Measurements from ENCODE around the gene ORC4. TPM values are rescaled to one million over a fixed set of nuclear protein-coding genes. Genes with fewer than 3 reads are reported as not detected.

The ORC4 gene
- polyA plus RNA-seq, 1 donor (not counting 4 experiments of a cell fraction or from before 2014, with no cell fraction given), result 62.4 TPM

DNA sequence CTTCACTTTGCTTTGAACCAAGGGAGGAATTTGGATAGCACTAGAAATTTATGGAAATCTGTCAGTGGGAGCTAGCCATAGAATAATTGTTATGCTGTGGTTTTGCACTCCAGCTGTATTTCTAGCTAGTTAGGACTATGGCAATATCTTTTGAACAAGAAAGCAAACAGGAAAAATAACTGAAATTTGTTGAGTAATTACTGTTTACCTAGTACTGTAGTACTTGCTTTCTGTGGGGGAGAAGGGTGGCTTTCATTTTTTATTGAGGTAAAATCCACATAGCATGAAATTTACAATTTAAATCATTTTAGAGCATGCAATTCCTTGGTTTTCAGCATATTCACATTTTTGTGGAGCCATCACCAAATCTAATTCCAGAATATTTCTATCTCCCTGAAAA lies 28.7 kb upstream of the ORC4 start:
- Histone ChIP-seq H3K27me3 (ENCODE audit: control insufficient read depth, extremely low read depth, insufficient read depth, low read length) (no peaks in the 10 kb centered on the region), H3K4me3 (ENCODE audit: control insufficient read depth in 2 of 3, extremely low read depth in 1 of 3, insufficient read depth in 2 of 3, low read depth in 1 of 3, low read length in 3 of 3) (no peak overlapping the region), H3K36me3 (ENCODE audit: control insufficient read depth in 2 of 2, extremely low read depth in 1 of 2, insufficient read depth in 2 of 2, low read length in 2 of 2) (no peaks in the 10 kb centered on the region), H3K79me2 (ENCODE audit: control insufficient read depth, insufficient read depth, low read length) (no peaks in the 10 kb centered on the region), H4K20me1 (ENCODE audit: control insufficient read depth, extremely low read depth, insufficient read depth, low read length) (no peaks in the 10 kb centered on the region), H3K9me3 (ENCODE audit: control insufficient read depth, low read depth, low read length) (no peaks in the 10 kb centered on the region), H3K9me1 (ENCODE audit: control insufficient read depth, extremely low read depth, insufficient read depth, low read length) (no peaks in the 10 kb centered on the region), H3K4me2 (ENCODE audit: control insufficient read depth, extremely low read depth, insufficient read depth, low read depth, low read length) (no peak overlapping the region), H2AFZ (ENCODE audit: control insufficient read depth, low read length) (no peak overlapping the region), H3K9ac (ENCODE audit: control insufficient read depth, extremely low read depth, insufficient read depth, low read length) (no peak overlapping the region), H3K4me1 (ENCODE audit: control insufficient read depth, extremely low read depth, insufficient read depth, low read length) (no peaks in the 10 kb centered on the region), H3K27ac (ENCODE audit: control insufficient read depth, insufficient read depth, low read length) (no peak overlapping the region)
- dilution Hi-C loops (cut with MboI; ENCODE audit: extremely low pct_ligation_motif_present, low sequenced_read_pairs), result no loop called here
- DNase-seq (ENCODE audit: low read depth, low spot score) (no peak), FAIRE-seq (no peak)
- no peak for TF ChIP-seq EZH2 (IDR thresholded peaks at IDR 0.05; ENCODE audit: low read length)
- TF ChIP-seq, protein P1, sequence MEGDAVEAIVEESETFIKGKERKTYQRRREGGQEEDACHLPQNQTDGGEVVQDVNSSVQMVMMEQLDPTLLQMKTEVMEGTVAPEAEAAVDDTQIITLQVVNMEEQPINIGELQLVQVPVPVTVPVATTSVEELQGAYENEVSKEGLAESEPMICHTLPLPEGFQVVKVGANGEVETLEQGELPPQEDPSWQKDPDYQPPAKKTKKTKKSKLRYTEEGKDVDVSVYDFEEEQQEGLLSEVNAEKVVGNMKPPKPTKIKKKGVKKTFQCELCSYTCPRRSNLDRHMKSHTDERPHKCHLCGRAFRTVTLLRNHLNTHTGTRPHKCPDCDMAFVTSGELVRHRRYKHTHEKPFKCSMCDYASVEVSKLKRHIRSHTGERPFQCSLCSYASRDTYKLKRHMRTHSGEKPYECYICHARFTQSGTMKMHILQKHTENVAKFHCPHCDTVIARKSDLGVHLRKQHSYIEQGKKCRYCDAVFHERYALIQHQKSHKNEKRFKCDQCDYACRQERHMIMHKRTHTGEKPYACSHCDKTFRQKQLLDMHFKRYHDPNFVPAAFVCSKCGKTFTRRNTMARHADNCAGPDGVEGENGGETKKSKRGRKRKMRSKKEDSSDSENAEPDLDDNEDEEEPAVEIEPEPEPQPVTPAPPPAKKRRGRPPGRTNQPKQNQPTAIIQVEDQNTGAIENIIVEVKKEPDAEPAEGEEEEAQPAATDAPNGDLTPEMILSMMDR (optimal IDR thresholded peaks at IDR 0.05 in 1 of 3, IDR thresholded peaks at IDR 0.05 in 1 of 3, conservative IDR thresholded peaks at IDR 0.05 in 1 of 3; ENCODE audit: extremely low read depth in 1 of 3, insufficient read depth in 2 of 3, low read length in 3 of 3), result no peak

DNA sequence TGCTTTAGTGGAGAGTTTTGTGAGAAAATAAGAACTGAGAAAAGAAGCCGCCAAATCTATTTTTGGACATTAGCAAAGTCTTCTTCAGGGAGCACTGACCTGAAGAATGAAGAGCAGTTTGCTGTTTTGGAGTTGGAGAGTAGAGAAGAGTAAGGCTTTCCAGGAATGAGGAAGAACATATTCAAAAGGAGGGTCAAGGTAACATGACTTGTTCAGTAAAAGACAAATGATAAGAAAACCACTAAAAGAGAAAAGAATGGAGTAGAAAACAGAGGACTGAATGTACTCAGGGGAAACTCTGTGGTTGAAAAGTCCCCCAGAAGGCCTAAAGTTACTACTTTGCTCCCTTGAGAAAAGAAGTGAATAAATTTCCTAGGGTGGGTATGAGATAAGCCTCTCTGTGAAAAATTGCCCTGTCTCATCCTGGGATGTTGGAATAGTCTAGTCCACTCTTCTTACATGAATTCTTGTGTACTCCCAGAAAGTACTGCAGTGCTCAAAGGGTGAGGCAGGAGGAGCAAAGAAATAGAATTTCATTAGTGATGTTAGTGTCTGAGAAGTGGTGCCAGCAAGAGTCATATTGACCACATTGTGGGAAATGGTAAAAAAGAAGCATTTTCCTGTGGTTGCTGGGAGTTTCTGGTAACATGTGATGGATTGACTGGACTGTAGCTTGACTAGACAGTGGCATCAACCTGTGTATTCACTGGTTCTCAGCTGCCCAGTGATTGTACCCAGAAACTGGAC lies 28.1 kb upstream of the ORC4 start:
- Histone ChIP-seq H3K36me3 (ENCODE audit: control insufficient read depth in 2 of 2, extremely low read depth in 1 of 2, insufficient read depth in 2 of 2, low read length in 2 of 2) (no peaks in the 10 kb centered on the region), H3K27me3 (ENCODE audit: control insufficient read depth, extremely low read depth, insufficient read depth, low read length) (no peaks in the 10 kb centered on the region), H3K9me3 (ENCODE audit: control insufficient read depth, low read depth, low read length) (no peaks in the 10 kb centered on the region), H3K4me1 (ENCODE audit: control insufficient read depth, extremely low read depth, insufficient read depth, low read length) (no peaks in the 10 kb centered on the region), H3K9ac (ENCODE audit: control insufficient read depth, extremely low read depth, insufficient read depth, low read length) (no peak overlapping the region), H3K4me3 (ENCODE audit: control insufficient read depth in 2 of 3, extremely low read depth in 1 of 3, insufficient read depth in 2 of 3, low read depth in 1 of 3, low read length in 3 of 3) (no peak overlapping the region), H3K9me1 (ENCODE audit: control insufficient read depth, extremely low read depth, insufficient read depth, low read length) (no peaks in the 10 kb centered on the region), H4K20me1 (ENCODE audit: control insufficient read depth, extremely low read depth, insufficient read depth, low read length) (no peaks in the 10 kb centered on the region), H3K4me2 (ENCODE audit: control insufficient read depth, extremely low read depth, insufficient read depth, low read depth, low read length) (no peak overlapping the region), H3K27ac (ENCODE audit: control insufficient read depth, insufficient read depth, low read length) (no peak overlapping the region), H2AFZ (ENCODE audit: control insufficient read depth, low read length) (no peak overlapping the region), H3K79me2 (ENCODE audit: control insufficient read depth, insufficient read depth, low read length) (no peaks in the 10 kb centered on the region)
- FAIRE-seq, result no peak
- TF ChIP-seq EZH2 (IDR thresholded peaks at IDR 0.05; ENCODE audit: low read length), result no peak
- TF ChIP-seq, protein P1 (optimal IDR thresholded peaks at IDR 0.05 in 1 of 3, IDR thresholded peaks at IDR 0.05 in 1 of 3, conservative IDR thresholded peaks at IDR 0.05 in 1 of 3; ENCODE audit: extremely low read depth in 1 of 3, insufficient read depth in 2 of 3, low read length in 3 of 3), result no peak
- no peak for DNase-seq (ENCODE audit: low read depth, low spot score)
- dilution Hi-C loops (cut with MboI; ENCODE audit: extremely low pct_ligation_motif_present, low sequenced_read_pairs), result no loop called here

Data from keratinocyte (primary cell).